AG04450 (cell line): Measurements from ENCODE around the gene DNMT3L. TPM values are rescaled to one million over a fixed set of nuclear protein-coding genes. Genes with fewer than 3 reads are reported as not detected.
"Not testable (repeated sequence)": the region's sequence is repeated elsewhere in the genome, so short reads cannot be mapped to it uniquely, and the experiment has no call there.

Source experiments
- CTCF ChIA-PET: fragments of 300-600, 350-600 bp; formaldehyde crosslinking; extraction: SDS; loops from one replicate; lab custom pipeline; 2022; ENCODE audit warnings: antibody characterized with exemption, inconsistent platforms; lab: Charles Lee
- POLR2A ChIA-PET: fragments of 350-600 bp; formaldehyde crosslinking; extraction: SDS; loops from one replicate; lab custom pipeline; 2021; ENCODE audit warnings: antibody characterized with exemption, inconsistent platforms; lab: Yijun Ruan, JAX
- DNase-seq: peaks from one replicate; pipeline ENCODE4 v3.0.0-alpha.2; 2011; ENCODE audit warnings: low read depth, low spot score
- H3K27ac ChIP-seq: one replicate; pipeline ENCODE4 v1.5.1; 2012; ENCODE audit warnings: low read depth, low read length, control low read depth
- H3K27me3 ChIP-seq: one replicate; pipeline ENCODE4 v1.6.0; 2012; ENCODE audit warnings: low read length; ENCODE audit not compliant: control insufficient read depth, insufficient read depth
- H3K4me3 ChIP-seq: 2 replicates; pipeline ENCODE4 v1.5.1; 2011; ENCODE audit warnings: mild to moderate bottlenecking, low read depth, low read length, control low read depth
- H3K9me3 ChIP-seq: 2 replicates; pipeline ENCODE4 v1.5.1; 2012; ENCODE audit warnings: low read length; ENCODE audit not compliant: control insufficient read depth, insufficient read depth
- polyA plus RNA-seq: library from polyadenylated mRNA; depleted of rRNA; stranded (reverse); fragments of >200 nt; gene quantifications from 2 replicates; pipeline ENCODE4 v1.2.3, GENCODE V29; 2011

Gene DNMT3L
- polyA plus RNA-seq, 1 experiment: not detected

DNA sequence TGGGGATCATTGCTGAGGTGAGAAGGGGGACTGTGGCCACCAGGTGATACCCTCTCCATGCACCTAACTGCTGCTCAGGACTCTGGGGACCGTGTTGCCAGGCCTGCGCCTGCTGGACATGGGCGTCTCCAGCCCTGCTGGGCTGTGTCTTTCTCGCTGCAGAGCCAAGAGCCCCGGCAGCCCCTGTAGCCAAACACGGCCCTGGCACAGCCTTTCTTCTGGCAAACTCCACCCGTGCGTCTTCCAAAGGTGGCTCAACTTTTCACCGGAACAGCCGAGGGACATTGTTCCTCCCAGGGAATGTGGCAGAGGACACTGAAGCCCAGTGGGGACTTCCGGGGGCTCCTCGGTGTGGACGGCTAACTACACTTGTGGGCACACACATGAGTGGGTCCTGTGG is 33.6 kb downstream of the DNMT3L start:
- CTCF ChIA-PET, H3K27ac ChIP-seq: not testable (repeated sequence)

DNA sequence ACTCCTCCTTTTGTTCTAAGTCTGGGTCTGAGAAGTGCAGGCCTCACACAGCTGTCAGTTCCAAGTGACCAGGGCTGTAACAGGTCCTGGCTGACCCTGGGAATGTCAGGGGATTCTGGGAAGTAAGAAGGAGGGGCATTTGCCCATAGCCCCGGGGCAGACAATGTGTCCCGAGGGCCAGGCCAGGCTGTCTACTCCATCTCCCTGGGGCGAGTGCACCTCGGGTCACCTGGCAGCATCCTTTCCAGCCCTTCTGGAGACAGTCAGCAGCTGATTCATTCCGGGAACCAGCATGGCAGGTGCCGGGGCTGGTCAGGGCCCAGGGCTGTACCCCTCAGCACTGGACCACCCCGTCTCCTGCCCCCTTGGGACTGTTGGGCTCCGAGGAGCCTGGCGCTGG is 34.1 kb downstream of the DNMT3L start:
- POLR2A ChIA-PET: not testable (repeated sequence)

More for the DNA sequence above, 33.6 kb downstream of the DNMT3L start:
- H3K27me3 ChIP-seq, H3K4me3 ChIP-seq, POLR2A ChIA-PET, H3K9me3 ChIP-seq, DNase-seq: not testable (repeated sequence)

DNA sequence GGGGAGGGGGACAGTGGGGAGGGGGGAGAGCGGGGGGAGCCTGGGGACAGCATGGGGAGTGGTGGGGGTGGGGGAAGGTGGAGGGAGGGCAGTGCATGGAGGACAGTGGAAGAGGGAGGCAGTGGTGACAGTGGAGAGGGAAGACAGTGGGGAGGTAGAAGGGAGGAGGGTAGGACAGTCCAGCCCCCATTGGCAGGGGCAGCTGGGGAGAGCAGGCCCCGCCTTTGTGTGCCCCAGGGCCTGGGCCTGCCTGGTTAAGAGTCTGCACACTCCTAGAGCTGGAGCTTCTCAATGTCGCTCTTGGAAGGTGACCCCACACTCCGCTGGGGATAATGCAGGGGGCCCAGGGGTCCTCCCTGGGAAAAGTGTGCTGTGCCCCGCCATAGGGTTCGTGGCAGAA is 36.1 kb downstream of the DNMT3L start:
- H3K4me3 ChIP-seq, CTCF ChIA-PET, H3K9me3 ChIP-seq, H3K27ac ChIP-seq, H3K27me3 ChIP-seq, POLR2A ChIA-PET, DNase-seq: not testable (repeated sequence)

More for the DNA sequence above, 34.1 kb downstream of the DNMT3L start:
- H3K9me3 ChIP-seq, DNase-seq, H3K27ac ChIP-seq, CTCF ChIA-PET, H3K4me3 ChIP-seq, H3K27me3 ChIP-seq: not testable (repeated sequence)

DNA sequence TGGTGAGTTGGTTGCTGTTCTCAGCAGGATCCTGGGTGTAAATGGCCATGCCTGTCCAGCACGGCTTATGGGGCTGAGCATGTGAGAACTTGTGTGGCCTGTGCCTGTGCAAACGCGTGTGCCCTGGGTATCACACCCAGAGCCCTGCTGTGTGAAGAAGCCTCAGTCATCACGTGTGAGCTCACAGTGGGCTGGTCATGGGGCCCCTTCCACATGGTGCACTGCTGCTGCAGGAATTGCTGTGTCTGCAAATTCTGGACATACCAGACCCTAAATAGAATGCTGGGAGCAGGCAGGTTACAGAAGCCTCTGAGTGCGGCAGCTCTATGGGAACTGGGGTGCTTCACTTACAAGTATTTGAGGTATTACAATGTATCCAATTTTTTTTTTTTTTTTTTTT is 38.4 kb downstream of the DNMT3L start:
- H3K9me3 ChIP-seq, DNase-seq, CTCF ChIA-PET, H3K27me3 ChIP-seq, H3K27ac ChIP-seq, POLR2A ChIA-PET, H3K4me3 ChIP-seq: not testable (repeated sequence)

DNA sequence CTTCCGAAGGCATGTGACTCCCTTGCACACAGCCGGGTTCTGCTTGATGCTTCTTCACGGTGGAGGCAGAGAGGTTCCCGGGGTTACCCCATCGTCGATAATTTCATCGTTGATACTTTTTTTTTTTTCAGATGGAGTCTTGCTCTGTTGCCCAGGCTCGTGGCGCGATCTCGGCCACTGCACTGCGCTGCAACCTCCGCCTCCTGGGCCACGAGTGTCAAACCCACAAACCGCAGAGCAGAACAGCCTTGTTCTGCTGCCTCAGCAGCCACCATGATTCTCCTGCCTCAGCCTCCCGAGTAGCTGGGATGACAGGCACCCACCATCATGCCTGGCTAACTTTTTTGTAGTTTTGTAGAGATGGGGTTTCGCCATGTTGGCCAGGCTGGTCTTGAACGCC is 41.0 kb downstream of the DNMT3L start:
- CTCF ChIA-PET, POLR2A ChIA-PET: not testable (repeated sequence)

DNA sequence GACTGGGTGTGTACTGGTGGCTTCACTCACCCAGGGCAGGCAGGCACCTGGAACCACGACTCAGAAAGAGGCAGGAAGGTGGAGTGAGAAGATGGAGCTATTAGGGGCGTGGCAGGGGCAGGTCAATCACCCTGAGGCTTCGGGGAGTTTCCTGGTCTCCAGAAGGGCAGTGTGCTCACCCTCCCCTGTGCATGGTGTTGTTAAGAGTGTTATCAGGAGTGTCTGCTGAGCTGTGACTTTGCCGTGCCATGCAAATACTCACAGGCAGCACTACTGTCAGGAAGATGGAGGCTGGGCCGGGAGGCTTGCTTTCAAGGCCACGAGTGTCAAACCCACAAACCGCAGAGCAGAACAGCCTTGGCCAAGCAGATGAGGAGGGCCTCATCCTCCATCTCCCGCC is 43.2 kb downstream of the DNMT3L start:
- POLR2A ChIA-PET, H3K4me3 ChIP-seq, DNase-seq, CTCF ChIA-PET, H3K27ac ChIP-seq, H3K9me3 ChIP-seq, H3K27me3 ChIP-seq: not testable (repeated sequence)

More for the DNA sequence above, 41.0 kb downstream of the DNMT3L start:
- H3K4me3 ChIP-seq, H3K27me3 ChIP-seq, DNase-seq, H3K27ac ChIP-seq, H3K9me3 ChIP-seq: not testable (repeated sequence)

DNA sequence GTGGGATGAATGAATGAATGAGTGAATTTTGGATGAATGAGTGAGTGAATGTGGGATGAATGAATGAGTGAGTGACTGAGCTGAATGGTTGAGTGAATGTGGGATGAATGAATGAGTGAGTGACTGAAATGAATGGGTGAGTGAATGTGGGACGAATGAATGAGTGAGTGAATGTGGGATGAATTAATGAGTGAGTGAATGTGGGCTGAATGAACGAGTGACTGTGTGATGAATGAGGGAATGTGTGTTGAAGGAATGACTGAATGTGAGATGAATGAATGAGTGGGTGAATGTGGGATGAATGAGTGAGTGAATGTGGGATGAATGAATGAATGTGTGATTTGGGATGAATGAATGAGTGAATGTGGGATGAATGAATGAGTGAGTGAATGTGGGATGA is 49.7 kb downstream of the DNMT3L start:
- CTCF ChIA-PET, H3K27ac ChIP-seq, H3K4me3 ChIP-seq, DNase-seq, H3K27me3 ChIP-seq, POLR2A ChIA-PET, H3K9me3 ChIP-seq: not testable (repeated sequence)

DNA sequence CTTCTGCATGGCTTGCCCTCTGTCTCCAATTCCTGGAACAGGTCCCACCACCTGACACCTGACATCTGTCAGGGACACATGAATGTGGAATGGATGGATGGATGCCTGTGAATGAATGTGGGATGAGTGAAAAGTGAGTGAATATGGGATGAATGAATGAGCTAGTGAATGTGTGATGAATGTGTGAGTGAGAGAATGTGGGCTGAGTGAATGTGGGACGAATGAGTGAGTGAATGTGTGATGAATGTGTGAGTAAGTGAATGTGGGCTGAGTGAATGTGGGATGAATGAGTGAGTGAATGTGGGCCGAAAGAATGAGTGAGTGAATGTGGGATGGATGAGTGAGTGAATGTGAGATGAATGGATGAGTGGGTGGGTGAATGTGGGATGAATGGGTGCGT is 50.1 kb downstream of the DNMT3L start:
- H3K4me3 ChIP-seq, H3K9me3 ChIP-seq, H3K27me3 ChIP-seq, DNase-seq, POLR2A ChIA-PET, CTCF ChIA-PET, H3K27ac ChIP-seq: not testable (repeated sequence)

DNA sequence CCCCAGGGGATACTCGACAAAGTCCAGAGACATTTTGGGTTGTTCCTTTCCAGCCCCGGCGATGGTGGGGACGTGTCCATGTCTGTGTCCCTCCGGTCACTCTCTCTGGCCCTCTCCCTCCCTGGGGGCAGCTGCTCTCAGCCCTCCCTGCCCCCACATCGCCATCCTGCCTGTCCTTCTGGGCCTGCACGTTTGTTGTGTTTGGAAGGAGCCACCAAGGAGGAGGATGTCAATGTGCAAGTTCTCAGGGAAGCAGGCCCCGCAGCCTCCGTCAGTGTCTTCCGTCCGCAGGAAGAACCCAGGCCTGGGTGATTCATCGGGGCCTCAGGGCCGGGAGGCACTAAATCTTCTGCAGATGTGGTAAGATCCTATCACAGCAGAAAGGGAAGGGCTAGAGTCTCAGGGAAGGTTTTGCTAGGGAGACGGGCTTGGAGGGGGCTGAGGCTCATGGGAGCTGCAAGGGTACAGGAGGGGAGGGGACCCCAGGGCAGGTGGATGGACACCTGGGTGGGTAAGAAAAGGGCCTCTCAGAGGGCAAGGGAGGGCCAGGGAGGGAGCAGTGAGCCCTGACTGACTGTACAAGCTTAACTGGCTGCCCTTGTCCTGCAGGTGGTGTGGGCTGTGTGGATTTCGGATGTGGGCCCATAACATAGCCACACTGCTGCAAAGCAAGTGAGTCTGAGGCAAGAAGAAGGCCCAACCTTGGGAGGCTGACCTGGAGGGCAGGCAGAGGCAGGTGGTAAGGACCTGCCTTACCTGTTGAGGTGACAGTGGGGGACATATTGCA is 53.6 kb downstream of the DNMT3L start:
- DNase-seq, H3K27ac ChIP-seq, POLR2A ChIA-PET, H3K27me3 ChIP-seq, H3K9me3 ChIP-seq, CTCF ChIA-PET, H3K4me3 ChIP-seq: not testable (repeated sequence)

DNA sequence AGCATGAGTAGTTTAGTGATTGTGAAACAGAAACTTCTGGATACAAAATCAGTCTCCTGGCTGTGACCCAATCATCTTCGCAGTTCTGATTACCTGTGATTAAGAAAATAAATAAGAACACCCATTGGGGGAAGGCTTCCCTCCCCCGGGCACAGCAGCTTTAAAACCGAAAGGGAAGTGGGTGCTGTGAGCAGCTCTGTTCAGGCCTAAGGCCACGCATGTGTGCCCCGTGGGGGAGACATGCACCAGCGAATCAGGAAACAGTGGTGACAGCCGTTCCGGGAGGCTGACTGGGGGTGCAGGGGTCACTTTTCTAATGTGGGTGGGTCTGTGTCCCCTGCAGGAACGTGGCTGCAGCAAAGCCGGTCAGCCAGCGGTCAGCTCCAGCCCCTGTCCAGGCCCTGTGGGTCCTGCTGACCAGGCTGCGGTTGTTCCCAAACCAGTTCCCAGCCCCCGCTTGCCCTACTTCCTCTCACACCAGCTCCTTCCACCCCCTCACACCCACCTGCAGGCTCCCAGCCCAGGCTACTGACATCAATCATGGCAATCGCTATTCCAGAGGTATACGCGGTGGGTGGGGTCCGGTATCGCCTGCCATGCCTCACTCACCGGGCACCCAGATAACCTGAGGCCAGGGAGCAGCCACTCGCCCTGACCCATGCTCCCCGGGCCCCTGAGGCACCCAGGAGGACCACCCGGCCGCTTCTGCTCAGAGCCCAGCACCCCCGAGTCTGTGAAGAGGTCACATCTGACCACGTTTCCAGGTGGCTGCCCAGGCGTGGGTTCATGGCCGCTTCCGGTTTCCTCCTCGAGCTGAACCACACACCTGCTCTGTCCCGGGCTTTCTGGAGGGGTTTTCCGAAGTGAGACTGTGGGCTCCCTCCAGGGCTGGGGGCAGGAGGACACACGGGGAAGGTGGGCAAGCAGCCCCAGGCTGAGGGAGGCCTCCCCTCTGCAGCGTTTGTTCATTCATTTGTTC is 54.7 kb downstream of the DNMT3L start:
- H3K27me3 ChIP-seq, H3K9me3 ChIP-seq, H3K27ac ChIP-seq, POLR2A ChIA-PET, CTCF ChIA-PET, H3K4me3 ChIP-seq, DNase-seq: not testable (repeated sequence)

DNA sequence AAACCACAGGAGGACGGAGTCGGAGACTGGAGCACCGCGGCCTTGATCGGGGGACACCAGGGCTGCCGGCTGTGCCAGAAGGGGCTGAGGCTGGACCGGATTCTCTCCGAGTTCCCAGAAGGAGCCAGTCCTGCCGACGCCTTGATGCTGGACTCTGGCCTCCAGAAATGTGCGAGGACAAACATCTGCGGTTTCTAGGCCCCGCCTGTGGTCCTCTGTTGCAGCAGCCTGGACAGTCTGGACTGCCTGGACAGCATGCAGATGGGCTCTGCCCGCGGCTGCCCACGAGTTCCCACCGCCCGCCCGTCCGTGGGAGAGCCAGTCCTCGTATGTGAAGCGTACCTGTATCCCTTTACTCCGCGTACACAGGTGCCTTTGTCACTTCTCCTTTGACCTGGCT is 55.5 kb downstream of the DNMT3L start:
- CTCF ChIA-PET, DNase-seq, H3K9me3 ChIP-seq, H3K27ac ChIP-seq, H3K27me3 ChIP-seq, POLR2A ChIA-PET, H3K4me3 ChIP-seq: not testable (repeated sequence)
